Fibroblast of skin of left biceps (primary cell): ENCODE measurements around the gene C21orf58.
"Not testable (repeated sequence)": the region's sequence is repeated elsewhere in the genome, so short reads cannot be mapped to it uniquely, and the experiment has no call there.

Experiments used
- DNase-seq, 2 experiments: peaks; one replicate each; pipeline ENCODE4 v3.0.0-alpha.2; 2013; ENCODE audit warnings: low read depth in 2 of 2

Gene C21orf58

DNA sequence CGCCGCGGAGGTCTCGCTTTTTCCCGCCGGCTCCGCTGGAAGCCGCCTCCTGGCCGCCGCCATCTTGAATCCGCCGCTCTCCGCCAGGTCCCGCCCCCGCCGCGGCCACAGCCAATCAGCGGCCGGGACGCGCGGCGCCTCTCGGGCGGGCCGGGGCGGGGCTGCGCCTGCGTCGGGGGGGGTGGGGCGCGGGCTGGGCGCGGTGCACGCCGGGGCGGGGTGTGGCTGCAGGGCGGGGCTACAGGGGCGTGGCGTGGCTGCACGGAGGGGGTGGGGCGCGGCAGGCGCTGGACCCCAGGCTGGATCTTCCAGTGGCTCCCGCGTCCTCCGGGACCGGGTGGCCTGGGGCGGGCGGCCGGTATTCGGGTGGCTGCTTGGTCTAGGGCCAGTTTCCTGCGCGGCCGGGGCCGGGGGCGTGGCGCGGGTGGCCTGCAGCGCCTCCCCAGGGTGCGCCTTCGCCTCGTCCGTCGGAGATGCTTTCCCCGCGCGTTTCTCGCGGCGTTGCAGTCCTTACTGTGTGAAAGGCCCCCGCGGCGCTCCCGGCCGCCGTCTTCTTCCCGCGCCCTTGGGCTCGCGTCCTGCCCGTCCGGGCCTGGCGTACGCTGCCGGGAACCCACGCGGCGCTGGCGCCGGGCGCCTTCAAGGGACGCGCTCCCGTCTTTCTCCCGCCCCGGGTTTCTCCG lies 861 bp upstream of the C21orf58 start:
- peak; percentile 64 to 67 for DNase-seq

DNA sequence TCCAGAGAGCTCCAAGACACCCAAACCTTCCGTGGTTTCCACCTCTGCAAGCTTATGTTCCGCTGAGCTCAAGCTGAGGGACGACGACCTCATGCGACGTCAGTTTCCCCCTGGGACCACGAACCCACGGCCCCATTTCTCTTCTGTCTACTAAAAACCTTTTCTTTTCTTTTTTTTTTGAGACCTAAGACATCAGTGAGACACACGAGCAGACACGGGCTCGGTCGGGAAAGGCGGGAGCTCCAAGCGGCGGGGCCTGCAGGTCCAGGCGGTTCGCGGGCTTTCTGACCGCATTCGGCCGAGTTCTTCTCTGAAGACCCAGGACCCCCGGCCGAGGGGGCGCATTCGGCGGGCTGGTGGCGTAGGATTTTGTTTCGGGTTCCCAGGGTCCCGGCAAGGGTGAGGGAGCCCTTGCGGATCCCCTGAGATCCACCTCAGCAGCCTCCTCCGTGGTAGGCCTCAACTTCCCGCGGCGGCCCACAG lies 402 bp downstream of the C21orf58 start:
- no peak for DNase-seq

DNA sequence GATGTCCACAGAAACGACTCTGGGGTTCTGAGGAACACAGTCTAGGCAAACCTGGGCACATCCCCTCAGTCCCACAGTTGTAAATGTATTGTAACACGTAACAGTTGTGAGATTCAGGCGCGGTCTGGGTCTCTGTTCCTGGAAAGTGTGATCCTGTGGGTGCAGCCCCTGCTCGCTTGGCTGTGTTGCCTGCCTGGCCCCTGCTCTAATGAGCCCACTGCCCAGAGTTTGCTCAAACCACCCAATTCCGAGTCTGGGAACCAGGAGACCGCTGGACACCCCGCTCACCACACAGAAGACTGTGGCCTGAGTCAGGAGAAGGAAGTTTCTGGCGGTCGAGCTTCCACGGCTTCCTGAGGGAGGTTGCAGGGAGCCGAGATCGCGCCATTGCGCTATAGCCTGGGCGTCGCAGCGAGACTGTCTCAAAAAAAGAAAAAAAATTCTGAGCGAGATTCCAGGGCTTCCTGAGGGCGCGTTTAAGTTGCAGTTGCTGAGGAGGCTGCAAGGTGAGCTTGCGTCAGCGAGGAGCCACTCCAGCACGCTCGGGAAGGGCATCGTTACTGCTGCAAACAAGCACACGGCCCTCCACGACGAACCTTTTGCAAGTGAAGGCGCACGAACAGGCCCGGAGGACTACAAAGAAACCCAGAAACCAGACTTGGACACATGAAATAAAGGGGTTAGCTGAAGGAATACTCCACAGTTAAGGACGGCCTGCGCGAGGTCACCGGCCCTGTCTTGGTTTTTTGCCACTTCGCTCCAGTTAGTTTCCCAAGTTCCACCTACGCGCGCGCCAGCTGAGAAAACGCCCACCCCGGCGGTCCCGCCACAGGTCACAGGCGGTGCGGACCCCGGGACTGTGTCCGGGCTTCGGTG lies 1.1 kb downstream of the C21orf58 start:
- DNase-seq, result no peak

DNA sequence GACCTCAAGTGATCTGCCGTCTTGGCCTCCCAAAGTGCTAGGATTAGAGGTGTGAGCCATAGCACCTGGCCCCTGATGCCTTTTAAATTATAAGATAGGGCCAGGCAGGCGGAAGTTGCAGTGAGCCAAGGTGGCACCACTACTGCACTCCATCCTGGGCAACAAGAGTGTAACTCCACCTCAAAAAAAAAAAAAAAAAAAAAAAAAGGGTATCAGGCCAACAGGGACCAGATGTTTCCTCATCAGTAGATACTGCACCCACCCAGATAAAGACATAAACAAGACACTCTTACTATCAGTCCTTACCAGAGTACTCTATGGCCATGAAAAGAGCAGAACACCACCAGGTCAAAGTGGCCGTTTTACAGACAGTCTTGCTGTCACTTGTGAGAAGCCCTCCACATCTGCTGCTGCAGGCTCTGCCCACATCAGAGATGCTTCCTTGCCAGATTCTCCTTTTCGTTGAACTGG lies 3.3 kb downstream of the C21orf58 start:
- no peak for DNase-seq

DNA sequence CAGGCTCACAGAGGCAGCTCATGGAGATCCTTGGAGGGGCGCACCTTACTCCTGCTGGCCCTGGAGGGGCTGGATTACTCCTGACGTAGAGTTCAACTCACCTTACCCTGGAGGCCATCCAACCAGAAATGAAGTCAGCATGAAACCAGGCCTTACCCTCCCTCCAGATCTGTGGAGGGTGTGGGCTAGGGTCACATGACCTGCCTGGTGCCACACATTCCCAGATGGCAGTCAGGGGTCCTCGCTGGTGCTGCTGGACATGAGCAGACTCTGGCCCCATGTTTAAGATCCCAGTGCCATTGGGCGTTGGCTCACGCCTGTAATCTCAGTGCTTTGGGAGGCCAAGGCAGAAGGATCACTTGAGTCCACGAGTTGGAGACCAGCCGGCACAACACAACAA lies 4.5 kb downstream of the C21orf58 start:
- no peak for DNase-seq

DNA sequence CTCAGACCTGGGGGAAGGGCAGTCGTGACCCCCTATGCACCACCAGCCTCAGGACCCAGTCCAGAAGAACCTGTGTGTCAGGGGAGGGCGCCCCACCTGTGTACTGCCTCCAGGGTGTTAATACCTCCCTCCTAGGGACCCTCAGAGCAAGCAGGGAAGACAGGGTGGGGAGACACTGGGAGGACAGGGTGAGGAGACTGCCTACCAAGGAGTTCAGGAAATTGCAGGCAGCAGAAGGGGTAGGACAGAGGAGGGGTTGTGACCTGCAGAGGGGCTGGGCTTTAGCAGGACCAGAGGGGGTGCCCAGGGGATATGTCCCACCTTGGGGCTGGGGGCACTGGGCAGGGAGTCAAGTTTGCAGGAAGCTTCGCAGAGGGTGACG lies 5.2 kb downstream of the C21orf58 start:
- DNase-seq, result no peak

DNA sequence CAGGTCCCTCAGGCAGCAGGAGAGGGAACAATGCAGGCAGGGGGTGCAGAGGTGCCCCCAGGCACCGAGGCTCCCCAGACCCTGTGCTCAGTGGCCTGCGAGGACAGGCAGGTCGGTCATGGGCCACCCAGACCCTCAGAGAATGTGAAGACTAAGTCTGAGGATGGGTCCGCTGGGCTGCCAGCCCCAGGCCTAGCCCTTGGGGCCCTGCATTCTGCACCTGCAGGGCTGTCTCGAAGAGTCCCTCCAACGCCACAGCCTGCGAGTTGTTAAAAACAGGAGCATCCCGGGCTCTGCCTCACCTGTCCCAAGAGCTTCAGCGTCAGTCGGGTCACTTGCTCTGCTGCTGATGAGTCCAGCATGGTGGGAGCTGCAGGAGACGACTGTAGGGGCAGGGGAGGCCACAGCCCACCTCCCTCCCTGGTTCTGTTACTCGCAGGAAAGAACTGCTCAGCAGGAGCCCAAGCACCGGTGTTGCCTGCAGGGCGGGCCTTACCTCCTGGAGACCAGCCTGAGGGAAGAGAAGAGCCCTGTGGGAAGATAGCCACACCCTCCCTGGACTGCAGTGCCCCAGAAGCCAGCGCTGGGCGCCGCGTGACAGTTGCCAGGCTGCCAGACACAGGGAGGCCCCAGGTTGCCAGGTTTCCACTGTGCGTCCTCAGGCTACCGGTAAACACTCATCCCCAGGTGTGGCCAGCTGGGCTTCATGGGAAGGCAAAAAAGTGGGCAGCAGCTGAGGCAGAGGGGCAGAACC lies 5.8 kb downstream of the C21orf58 start:
- DNase-seq, result no peak

DNA sequence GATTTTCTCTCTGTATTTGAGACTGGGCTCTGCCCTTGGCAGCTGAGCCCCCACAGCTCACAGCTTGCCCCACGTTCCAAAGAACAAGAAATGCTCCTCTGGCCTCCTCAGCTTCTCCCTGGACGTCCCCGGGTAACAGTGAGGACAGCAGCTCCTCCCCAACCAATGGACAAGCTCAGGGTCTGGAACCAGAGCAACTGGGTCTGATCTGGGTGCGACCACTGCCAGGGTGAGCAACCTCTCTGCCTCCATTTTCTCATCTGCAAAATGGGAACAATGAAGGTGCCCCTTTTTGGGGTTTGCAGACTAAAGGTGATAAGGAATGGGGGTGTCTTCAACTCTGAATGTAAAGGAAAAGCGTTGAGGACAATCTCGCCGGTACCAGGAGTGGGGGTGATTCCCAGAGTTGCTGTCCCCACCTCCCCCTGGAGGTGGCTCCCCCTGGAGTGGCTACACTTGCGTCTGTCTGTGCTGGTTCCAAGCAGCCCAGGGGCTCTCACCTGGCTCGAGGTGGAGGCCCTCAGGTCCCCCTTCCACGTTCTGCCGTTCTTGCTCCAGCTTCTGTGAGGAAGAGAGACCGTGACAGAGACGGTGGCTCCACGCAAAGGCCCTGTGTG lies 6.9 kb downstream of the C21orf58 start:
- DNase-seq, result no peak

DNA sequence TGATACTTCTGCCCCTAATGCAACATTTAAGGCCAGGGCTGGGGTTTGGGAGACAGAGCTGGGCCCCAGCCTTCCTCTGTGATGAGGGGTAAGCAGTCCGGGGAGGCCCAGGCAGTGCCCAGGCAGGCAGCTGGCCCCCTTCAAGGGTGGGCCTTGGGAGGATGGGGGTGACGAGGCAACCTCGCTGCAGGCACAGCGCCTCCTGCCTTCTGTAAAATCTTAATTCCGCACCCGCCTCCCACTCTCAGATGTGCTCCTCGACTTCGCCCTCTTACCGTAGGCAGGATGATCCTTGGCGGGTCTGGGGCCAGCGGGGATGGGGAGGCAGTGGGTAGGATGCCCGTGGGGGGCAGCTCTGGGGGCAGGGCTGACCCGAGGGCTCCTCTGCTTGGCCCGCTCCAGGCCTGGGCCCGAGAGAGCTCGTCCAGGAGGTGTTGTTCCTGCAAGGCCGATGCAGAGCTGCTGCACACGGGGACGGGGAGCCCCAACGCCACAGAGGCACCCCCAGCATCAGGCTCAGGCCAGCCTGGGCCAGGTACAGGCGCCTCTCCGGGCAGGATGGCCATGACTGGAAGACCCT lies 9.1 kb downstream of the C21orf58 start:
- DNase-seq, result no peak

DNA sequence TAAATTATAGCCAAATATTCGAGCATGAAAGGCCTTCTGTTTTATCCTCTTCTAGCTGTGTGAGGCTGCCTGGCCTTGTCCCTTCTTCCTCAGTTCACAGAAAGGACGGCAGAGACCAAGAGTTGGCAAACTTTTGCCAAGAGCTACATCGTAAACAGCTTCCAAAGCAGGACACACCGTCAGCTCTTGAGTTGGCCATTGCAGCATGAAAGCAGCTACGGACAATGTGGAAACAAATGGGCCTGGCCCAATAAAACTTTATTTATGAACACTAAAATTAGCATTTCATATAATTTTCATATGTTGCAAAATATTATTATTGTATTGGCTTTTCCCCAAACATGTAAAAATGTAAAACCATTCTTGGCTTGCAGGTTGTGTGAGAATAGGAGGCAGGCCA lies 10.7 kb downstream of the C21orf58 start:
- DNase-seq, result no peak

DNA sequence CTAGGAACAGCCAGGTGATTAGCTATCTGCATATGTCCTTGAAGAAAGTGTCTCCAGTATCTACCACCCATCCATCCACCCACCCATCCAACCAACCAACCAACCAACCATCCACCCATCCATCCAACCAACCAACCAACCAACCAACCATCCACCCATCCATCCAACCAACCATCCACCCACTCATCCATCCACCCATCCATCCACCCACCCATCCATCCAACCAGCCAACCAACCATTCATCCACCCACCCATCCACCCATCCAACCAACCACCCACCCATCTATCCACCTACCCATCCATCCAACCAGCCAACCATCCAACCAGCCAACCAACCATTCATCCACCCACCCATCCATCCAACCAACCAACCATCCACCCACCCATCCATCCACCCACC lies 12.1 kb downstream of the C21orf58 start:
- DNase-seq, result no peak

DNA sequence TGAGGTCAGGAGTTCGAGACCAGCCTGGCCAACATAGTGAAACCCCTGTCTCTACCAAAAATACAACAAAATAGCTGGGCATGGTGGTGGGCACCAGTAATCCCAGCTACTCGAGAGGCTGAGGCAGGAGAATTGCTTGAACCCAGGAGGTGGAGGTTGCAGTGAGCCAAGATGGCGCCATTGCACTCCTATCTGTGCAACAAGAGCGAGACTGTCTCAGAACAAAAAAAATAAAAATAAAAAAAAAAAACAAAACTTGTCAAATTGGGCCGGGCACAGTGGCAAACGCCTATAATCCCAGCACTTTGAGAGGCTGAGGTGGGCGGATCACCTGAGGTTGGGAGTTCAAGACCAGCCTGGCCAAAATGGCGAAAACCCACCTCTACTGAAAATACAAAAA lies 13.4 kb downstream of the C21orf58 start:
- DNase-seq, result not testable (repeated sequence)

DNA sequence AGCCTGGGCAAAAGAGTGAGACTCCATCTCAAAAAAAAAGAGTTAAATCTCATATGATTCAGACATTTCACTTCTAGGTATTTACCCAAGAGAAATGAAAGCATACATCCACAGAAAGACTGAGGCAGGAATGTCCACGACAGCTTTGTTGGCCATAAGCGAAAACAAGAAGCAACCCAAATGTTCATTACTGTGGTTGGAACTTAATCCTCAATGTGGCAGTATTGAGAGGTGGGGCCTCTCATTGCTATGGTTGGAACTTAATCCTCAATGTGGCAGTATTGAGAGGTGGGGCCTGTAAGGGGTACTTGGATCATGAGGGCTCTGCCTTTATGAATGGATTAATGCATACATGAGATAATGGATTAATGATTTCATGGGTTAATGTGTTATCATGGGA lies 15.2 kb downstream of the C21orf58 start:
- no peak for DNase-seq

DNA sequence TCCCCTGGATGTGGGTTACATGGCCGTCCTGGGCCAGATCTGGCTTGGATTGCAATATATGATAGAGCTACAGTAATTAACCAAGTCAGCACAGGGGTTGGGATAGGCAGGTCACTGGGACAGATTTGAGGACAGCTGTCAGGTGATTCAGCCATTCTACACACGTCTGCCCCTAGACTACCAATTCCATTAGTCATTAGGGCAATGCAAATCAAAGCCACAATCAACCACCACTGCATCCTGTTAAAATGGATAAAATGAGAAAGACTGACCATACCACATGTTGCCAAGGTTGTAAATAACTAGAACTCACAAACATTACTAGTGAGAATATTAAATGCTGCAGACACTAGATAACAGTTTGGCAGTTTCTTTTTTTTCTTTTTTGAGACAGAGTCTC lies 16.0 kb downstream of the C21orf58 start:
- no peak for DNase-seq

DNA sequence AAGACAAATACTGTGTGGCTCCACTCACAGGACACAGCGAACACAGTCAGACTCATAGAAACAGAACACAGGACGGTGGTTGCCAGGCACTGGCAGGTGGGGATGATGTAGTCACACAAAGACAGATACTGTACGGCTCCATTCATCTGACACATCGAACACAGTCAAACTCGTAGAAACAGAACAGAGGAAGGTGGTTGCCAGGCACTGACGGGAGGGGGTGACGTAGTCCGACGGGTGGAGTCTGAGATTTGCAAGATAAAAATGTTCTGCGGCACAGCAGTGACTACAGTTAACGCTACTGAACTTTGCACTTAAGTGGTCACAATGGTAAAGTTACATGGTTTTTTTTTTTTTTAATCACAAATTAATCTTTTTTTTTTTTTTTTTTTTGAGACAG lies 18.7 kb downstream of the C21orf58 start:
- DNase-seq, result no peak

DNA sequence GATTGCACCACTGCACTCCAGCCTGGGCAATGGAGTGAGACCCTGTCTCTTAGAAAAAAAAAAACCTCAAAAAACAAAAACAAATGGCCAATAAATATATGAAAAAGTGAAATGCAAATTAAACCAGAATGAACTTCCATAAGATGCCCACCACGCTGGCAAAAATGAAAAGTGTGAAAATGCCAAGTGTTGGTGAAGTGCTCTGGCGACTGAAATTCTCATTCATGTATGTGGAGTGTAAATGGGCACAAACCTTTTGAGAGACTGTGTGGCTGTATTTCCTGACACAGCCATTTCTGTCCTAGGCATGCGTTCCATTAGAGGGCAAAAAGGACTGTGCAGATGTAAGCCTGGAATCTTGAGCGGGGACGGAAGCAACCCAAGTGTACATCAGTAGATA lies 19.2 kb downstream of the C21orf58 start:
- DNase-seq, result no peak

DNA sequence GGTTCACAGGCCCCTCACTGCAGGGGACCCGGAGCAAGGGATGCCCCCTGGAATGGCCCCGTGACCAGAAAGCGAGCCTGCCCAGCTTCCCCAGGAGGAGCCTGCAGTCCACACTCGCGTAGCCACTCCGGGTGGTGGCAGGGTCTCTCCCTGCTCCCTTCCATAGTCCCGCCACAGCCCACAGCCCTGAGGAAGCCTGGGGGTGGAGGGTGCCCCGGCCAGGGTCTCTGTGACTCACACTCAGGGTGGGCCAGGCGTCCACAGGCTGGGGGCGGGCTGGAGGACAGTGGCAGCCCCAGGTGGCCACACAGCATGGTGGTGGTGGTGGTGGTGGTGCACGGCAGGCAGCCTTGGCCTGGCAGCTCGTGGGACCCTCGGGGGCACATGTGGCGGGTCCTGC lies 21.9 kb downstream of the C21orf58 start:
- no peak for DNase-seq

DNA sequence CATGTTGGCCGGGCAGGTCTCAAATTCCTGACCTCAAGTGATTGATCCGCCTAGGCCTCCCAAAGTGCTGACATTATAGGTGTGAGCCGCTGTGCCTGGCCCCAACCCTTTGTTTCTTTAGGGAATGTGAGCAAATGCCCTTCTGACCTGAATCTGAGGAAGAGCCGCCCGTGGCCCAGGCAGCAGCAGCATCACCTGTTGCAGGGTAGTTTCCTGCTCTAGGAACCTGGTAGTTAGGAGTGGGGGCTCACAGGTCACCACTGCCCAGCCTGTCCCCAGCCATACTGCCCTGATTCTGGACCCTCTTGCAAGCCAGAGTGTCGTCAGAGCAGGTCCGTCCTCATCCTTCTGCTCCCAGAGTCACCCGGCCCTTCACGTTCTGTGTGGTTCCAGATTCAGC lies 24.5 kb downstream of the C21orf58 start:
- no peak for DNase-seq

DNA sequence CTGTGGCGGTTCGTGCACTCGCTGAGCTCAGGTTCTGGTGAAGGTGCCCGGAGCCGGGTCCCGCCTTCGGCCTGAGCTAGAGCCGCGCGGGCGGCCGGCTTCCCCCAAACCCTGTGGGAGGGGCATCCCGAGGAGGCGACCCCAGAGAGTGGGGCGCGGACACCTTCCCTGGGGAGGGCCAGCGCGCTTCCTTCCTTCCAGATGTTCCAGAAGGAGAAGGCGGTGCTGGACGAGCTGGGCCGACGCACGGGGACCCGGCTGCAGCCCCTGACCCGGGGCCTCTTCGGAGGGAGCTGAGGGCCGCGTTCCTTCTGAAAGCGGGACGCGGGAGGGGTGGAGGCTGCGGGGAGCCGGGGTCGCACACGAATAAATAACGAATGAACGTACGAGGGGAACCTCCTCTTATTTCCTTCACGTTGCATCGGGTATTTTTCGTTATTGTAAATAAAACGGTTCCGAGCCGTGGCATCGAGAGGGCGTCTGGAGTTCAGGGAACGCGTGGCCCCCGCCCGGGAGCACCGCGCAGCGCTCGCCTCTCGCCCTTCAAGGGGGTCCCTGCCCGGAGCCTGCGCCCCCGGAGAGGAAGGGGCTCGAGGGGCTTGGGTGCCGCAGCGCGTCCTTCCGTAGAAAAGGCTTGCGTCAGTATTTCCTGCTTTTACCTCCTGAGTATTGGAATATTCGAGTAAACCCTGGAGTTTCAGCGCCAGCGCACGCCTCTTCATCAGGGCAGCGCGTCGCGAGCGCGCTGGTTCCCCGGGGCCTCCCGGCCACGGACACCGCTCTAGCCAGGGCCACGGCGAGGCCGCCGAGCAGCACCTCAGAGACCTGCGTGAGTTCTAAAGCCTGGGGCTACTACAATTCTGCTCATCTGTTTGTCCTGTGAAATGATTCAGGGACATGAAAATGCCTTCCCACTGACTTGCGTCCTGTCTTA lies 26.1 kb downstream of the C21orf58 start:
- DNase-seq, result no peak

DNA sequence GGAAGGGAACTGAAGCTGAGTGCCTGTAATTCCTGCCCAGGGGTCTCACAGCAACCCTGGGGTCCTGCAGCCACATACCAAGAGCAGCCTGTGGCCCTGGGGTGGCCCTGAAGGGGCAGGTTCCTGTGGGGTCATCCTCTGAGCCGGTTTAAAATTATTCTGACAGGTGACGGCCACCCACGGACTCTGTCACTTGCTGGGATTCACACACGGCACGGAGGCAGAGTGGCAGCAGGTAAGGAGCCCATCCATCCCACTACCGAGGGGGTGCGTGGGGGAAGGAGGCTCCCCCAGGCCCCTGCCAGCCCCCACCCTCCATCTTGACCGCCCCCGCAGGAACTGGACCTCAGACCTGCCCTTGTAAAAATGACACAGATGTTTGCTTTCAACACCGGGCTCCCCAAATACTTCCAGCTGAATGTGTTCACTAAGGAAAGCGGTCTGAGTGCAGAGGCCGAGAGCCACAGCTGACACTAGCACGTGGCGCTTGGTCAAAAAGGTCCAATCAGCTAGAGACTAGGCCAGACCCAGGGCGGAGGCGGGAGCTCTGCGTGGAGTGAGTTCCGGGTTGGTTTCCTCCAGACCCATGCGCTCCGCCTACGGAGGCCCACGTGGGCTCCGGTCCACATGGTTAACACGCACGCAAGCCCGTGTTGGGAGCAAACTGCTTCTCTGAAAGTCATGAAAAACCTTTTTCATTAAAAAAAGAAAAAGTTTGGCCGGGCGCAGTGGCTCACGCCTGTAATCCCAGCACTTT lies 27.5 kb downstream of the C21orf58 start:
- DNase-seq, result peak; percentile 70
